Lung (tissue), 12 donors: ENCODE data around the gene FLNA. TPM values are rescaled to one million over a fixed set of nuclear protein-coding genes. Genes with fewer than 3 reads are reported as not detected.

ENCODE experiments used
- ATAC-seq: fragments of 200-7000 bp; cut with Tn5 transposase; one replicate; pipeline ENCODE4 v1.9.1; 2020; ENCODE audit warnings: moderate number of reproducible peaks; ENCODE audit not compliant: insufficient read depth, low FRiP score
- DNase-seq, 3 donors: peaks; one replicate each; pipeline ENCODE4 v3.0.0-alpha.2; 2013 to 2017
- H3K27ac ChIP-seq, 2 donors: one replicate each; pipeline ENCODE4 v1.5.1; 2013; ENCODE audit warnings: mild to moderate bottlenecking in 2 of 2, moderate library complexity in 2 of 2, control low read depth in 1 of 2, inconsistent platforms in 1 of 2, low read depth in 1 of 2, low read length in 1 of 2
- H3K27me3 ChIP-seq, 3 donors: one replicate each; pipeline ENCODE4 v1.5.1; 2013; ENCODE audit warnings: low read length in 2 of 3; ENCODE audit not compliant: control insufficient read depth in 3 of 3, insufficient read depth in 3 of 3
- H3K36me3 ChIP-seq, 4 donors: one replicate each; pipeline ENCODE4 v1.5.1; 2013; ENCODE audit warnings: low read length in 4 of 4, mild to moderate bottlenecking in 1 of 4, moderate library complexity in 1 of 4; ENCODE audit not compliant: control insufficient read depth in 4 of 4, insufficient read depth in 4 of 4
- H3K4me1 ChIP-seq, 5 donors: one replicate each; pipeline ENCODE4 v1.5.1; 2013; ENCODE audit warnings: low read length in 5 of 5, mild to moderate bottlenecking in 2 of 5, moderate library complexity in 1 of 5; ENCODE audit not compliant: control insufficient read depth in 5 of 5, insufficient read depth in 5 of 5
- H3K4me3 ChIP-seq: one replicate; pipeline ENCODE4 v1.5.1; 2013; ENCODE audit warnings: mild to moderate bottlenecking, control low read depth, moderate library complexity
- H3K9ac ChIP-seq, 2 donors: one replicate each; pipeline ENCODE4 v1.5.1; 2013; ENCODE audit warnings: low read length in 2 of 2, control low read depth in 1 of 2; ENCODE audit not compliant: insufficient read depth in 1 of 2
- H3K9me3 ChIP-seq, 4 donors: one replicate each; pipeline ENCODE4 v1.5.1; 2013; ENCODE audit warnings: low read length in 3 of 4, mild to moderate bottlenecking in 1 of 4, moderate library complexity in 1 of 4; ENCODE audit not compliant: control insufficient read depth in 4 of 4, insufficient read depth in 3 of 4
- WGBS, 2 donors: extraction: QIAGEN DNeasy Blood & Tissue Kit; methylation state at CpG; one replicate each; pipeline ENCODE4 v1.1.7; 2013; 5-methylcytosine and 5-hydroxymethylcytosine counted together
- polyA plus RNA-seq, 2 donors: library from polyadenylated mRNA; stranded (reverse); fragments of 200-250 nt; gene quantifications; one replicate each; pipeline ENCODE4 v1.2.1, GENCODE V29; 2013
- total RNA-seq, 2 donors: library from RNA; depleted of rRNA in 1 of 2; stranded (reverse); fragments of >200 nt in 1 of 2; gene quantifications; one replicate each; pipeline ENCODE4 v1.2.1, GENCODE V29; 2014 to 2021
- TF ChIP-seq, protein P1 (sequence below): IDR thresholded peaks from 2 replicates; pipeline ENCODE4 v1.5.1; 2012; ENCODE audit warnings: mild to moderate bottlenecking; ENCODE audit errors: control extremely low read depth, extremely low read depth
- donor health status: control.
- donor health status: control.
- donor health status: Bipolar disorder and iron deficiency.
- donor health status: healthy.
- donor health status: DM: yes; HTN: yes; CAD: no.

FLNA gene
- total and polyA plus RNA-seq, 4 donors: 602 to 1,802 (median 714) TPM

DNA sequence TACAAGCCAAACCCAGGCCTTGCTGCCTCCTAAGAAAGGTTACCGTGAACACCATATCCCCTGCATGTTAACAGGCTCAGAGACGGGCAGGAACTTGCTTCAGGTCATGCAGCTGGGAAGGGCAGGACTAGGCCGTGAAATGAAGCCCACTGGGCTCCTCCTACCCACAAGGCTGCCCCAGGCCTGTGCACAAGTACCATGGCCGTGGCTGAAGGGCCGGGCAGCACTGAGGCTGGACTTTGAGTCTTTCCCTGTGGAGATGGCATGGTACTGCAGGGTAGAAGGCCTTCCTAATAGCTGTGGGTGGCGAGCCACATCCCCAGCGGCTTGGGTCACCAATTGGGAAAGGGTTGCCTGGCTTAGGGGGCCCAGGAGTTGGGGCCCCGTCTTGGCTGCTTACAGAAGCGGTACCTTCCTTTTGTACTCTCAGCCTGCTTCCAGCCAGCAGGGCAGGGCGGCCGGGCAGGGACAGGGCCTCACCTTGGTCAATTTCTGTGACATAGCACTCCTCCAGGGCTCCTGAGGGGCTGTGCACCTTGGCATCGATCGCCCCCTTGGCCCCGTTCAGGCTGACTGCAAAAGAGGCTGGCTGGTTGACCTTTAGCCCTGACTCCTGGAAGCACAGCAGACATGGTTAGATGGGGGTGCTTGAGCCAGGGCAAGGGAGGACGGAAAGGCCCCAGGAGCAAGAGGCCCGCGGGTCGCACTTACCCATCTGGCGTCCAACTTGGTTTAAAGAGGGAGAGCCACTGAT, 23.8 kb downstream of the FLNA start:
- peaks cover 0 to 3% (median 0%) of the 10 kb centered on the region in 5 donors for H3K4me1 ChIP-seq
- peaks cover 7 to 58% (median 28%) of the 10 kb centered on the region in 4 donors for H3K36me3 ChIP-seq
- DNase-seq: no peak
- H3K27me3 ChIP-seq: no peaks in the 10 kb centered on the region
- no peak for ATAC-seq
- no peaks in the 10 kb centered on the region for H3K9me3 ChIP-seq
- H3K27ac ChIP-seq: no peak overlapping the region
- 80 to 85% methylated on average over 15 to 19 of the region's 19 CpGs for WGBS, 2 donors
- no peak overlapping the region for H3K4me3 ChIP-seq
- H3K9ac ChIP-seq: no peak overlapping the region
- TF ChIP-seq, protein P1, sequence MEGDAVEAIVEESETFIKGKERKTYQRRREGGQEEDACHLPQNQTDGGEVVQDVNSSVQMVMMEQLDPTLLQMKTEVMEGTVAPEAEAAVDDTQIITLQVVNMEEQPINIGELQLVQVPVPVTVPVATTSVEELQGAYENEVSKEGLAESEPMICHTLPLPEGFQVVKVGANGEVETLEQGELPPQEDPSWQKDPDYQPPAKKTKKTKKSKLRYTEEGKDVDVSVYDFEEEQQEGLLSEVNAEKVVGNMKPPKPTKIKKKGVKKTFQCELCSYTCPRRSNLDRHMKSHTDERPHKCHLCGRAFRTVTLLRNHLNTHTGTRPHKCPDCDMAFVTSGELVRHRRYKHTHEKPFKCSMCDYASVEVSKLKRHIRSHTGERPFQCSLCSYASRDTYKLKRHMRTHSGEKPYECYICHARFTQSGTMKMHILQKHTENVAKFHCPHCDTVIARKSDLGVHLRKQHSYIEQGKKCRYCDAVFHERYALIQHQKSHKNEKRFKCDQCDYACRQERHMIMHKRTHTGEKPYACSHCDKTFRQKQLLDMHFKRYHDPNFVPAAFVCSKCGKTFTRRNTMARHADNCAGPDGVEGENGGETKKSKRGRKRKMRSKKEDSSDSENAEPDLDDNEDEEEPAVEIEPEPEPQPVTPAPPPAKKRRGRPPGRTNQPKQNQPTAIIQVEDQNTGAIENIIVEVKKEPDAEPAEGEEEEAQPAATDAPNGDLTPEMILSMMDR: no peak

DNA sequence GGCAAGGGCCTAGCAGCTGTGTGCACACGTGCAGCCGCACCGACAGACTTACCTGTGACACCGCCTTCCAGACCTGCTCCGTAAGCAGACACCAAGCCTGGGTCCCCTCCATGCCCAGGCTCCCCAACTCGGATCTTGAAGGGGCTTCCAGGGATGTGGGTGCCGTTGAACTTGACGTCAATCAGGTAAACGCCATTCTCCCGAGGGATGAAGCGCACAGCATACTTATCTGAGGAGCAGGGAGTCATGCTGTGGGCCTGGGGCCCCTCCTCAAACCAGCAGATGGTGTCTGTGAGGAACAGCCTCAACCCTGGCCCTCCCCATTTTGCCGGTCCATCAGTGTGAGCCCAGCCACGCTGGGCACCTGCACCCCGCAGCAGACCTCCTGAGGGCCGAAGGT, 24.5 kb downstream of the FLNA start:
- Histone ChIP-seq H3K27ac (no peak overlapping the region), H3K4me3 (no peak overlapping the region), H3K27me3 (no peaks in the 10 kb centered on the region), H3K4me1 (peaks cover 0 to 3% (median 0%) of the 10 kb centered on the region in 5 donors), H3K36me3 (peaks cover 7 to 54% (median 26%) of the 10 kb centered on the region in 4 donors), H3K9me3 (no peaks in the 10 kb centered on the region), H3K9ac (no peak overlapping the region)
- ATAC-seq: no peak
- DNase-seq: no peak
- TF ChIP-seq, protein P1: no peak
- WGBS, 2 donors: 89 to 90% methylated on average over 9 to 15 of the region's 15 CpGs

DNA sequence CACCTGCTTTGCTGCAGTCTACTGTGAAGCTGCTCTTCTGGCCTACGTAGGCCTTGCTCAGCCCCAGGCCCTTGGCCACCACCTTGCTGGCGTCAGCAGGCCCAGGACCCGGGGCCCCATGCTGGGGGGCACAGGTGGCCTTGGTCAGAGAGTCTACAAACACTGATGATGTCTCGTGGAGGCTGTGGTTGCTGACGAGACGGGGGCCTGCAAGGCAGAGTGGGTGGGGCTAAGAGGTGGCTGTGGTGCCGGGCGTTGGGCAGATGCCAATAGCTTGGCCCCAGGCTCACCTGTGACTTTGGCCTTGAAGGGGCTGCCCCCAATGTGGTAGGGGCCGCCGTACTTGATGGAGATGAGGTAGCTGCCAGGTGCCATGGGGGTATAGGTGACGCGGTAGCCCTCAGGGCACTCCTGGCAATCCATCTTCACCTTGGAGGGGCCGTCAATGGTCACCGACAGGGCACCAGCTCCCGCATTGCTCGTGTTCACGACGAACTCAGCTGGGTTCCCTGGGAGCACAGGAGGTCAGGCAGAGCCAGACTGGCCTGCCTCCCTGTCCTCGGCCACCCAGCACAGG, 25.0 kb downstream of the FLNA start:
- Histone ChIP-seq H3K36me3 (peaks cover 7 to 49% (median 26%) of the 10 kb centered on the region in 4 donors), H3K9me3 (no peaks in the 10 kb centered on the region), H3K27ac (no peak overlapping the region), H3K4me3 (no peak overlapping the region), H3K9ac (no peak overlapping the region), H3K4me1 (peaks cover 0 to 3% (median 0%) of the 10 kb centered on the region in 5 donors), H3K27me3 (no peaks in the 10 kb centered on the region)
- no peak for ATAC-seq
- 80% methylated on average over 18 to 19 of the region's 19 CpGs for WGBS, 2 donors
- TF ChIP-seq, protein P1: no peak
- DNase-seq: no peak
